VCaP (cell line): ENCODE measurements around the gene CCNB2.
A peak's percentile ranks its signal among the peaks of the same experiment; 100 is the strongest.

Experiments
- H3K27ac ChIP-seq: fragments of 450-650 bp; 2 replicates; pipeline ENCODE4 v1.5.1; 2017
- CTCF ChIP-seq: fragments of 450-650 bp; conservative IDR thresholded peaks from 2 replicates; pipeline ENCODE4 v1.5.1; 2017; ENCODE audit warnings: mild to moderate bottlenecking, moderate library complexity

The CCNB2 gene

GRCh38 chr15:59094077-59094476 is 10.9 kb upstream of the CCNB2 start:
- no peak for TF ChIP-seq CTCF

GRCh38 chr15:59096429-59096828 is 8.5 kb upstream of the CCNB2 start:
- TF ChIP-seq CTCF, result no peak
- H3K27ac ChIP-seq, result no peak overlapping the region

More at GRCh38 chr15:59094077-59094476, 10.9 kb upstream of the CCNB2 start:
- no peak overlapping the region for H3K27ac ChIP-seq

GRCh38 chr15:59099162-59099685 is 5.7 kb upstream of the CCNB2 start:
- TF ChIP-seq CTCF, result no peak
- no peak overlapping the region for H3K27ac ChIP-seq

DNA sequence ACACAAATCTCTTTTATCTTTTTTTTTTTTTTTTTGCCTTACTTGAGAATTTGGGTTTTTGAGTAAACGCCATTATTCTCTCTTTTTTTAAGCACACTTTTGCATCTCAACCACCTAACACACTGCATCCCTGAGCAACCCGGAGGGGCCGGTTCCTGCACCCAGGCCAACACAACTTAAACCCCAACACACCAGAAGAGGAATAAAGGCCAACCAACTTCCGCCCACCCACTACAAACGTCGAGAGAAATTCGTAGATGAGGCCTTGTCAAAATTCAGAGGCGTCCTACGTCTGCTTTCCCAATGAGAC is 389 bp upstream of the CCNB2 start:
- peak overlapping the region; percentile 74 for H3K27ac ChIP-seq
- TF ChIP-seq CTCF, result no peak

GRCh38 chr15:59105854-59106253 is 908 bp downstream of the CCNB2 start:
- TF ChIP-seq CTCF, result peak; percentile 40
- peak overlapping the region; percentile 74 for H3K27ac ChIP-seq

DNA sequence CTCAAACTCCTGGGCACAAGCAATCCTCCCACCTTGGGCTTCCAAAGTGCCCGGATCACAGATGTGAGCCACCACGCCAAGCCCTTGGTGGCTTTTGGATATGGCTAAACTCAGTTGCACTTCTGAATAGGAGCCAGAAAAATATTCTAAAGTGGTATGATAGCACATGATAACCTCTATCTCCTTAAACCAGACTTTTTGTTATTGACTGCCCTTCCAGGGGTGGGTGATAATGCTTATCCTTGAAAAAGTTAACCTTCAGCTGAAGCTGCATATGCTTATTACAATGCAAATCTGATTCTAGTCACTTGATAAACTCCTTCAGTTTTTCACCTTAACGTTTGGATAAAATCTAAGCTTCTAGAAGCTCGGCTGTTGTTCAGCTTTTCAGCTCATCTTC is 6.3 kb downstream of the CCNB2 start:
- no peak for TF ChIP-seq CTCF
- H3K27ac ChIP-seq, result no peak overlapping the region

DNA sequence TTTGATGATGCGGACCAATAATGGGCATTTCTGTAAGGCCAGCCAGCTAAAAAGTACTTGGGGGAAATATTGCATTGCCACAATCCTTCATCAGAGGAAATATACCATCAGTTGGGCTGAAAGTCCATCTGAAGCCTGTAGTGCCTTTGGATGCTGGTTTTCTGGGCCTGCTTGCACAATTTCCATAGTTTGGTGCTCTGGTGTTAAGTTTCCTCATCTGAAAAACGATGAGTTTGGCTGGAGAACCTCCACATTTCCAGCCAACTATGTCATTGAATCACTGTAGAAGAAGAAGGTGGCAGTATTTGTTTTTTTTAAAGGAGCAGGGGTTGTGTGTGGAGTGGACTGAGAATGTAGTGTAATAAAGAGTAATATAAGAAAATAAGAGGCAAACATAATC is 10.1 kb downstream of the CCNB2 start:
- TF ChIP-seq CTCF, result no peak

GRCh38 chr15:59116141-59116540 is 11.2 kb downstream of the CCNB2 start:
- H3K27ac ChIP-seq, result peak overlapping the region; percentile 59
- no peak for TF ChIP-seq CTCF

More for the DNA sequence above, 10.1 kb downstream of the CCNB2 start:
- peak overlapping the region; percentile 59 for H3K27ac ChIP-seq
